ENCODE results near the gene ROR2.
"Not testable (repeated sequence)": the region's sequence is repeated elsewhere in the genome, so short reads cannot be mapped to it uniquely, and the experiment has no call there.

ROR2 gene

DNA sequence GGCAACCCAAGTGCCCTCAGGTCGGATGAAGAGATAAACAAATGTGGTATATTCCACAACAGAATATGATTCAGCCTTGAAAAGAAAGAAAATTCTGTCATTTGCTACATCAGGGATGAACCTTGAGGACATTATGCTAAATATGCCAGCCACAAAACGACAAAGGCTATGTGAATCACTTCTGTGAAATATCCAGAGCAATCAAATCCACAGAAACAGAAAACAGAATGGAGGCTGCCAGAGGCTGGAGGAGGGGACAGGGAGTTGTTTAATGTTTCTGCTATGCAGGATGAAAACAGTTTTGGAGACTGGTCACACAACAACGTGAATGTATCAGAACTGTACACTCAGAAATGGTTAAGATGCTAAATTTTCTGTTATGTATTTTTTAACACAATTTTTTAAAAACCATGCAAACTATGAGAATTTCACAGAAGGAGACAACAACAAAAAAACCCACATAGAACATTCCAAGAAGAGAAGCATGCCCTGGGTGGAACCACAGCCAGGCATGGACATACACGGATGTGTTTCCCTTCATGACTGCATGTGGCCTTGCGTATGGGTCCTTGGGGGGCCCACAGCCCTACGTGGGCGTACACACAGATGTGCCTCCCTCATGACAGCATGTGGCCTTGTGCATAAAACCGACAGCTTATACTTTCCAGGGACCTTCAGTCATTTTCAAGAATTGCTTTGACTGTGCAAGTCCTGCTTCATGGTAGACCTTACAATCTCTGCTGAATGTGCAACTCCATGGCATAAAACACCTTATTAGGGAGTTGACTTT, 146.7 kb downstream of the ROR2 start:
- Histone ChIP-seq H3K9me3 (ENCODE audit: control insufficient read depth, insufficient read depth, low read length) (no peaks in the 10 kb centered on the region), H3K4me3 (ENCODE audit: low read depth, low read length) (no peak overlapping the region), H3K9ac (ENCODE audit: low read depth, low read length) (no peak overlapping the region), H3K27ac (ENCODE audit: low read depth, low read length) (no peak overlapping the region), H3K4me1 (ENCODE audit: control insufficient read depth, insufficient read depth, low read length) (no peaks in the 10 kb centered on the region), H3K27me3 (ENCODE audit: control insufficient read depth, insufficient read depth, low read length) (no peaks in the 10 kb centered on the region), H3K36me3 (ENCODE audit: control insufficient read depth, insufficient read depth, low read length) (no peaks in the 10 kb centered on the region)

DNA sequence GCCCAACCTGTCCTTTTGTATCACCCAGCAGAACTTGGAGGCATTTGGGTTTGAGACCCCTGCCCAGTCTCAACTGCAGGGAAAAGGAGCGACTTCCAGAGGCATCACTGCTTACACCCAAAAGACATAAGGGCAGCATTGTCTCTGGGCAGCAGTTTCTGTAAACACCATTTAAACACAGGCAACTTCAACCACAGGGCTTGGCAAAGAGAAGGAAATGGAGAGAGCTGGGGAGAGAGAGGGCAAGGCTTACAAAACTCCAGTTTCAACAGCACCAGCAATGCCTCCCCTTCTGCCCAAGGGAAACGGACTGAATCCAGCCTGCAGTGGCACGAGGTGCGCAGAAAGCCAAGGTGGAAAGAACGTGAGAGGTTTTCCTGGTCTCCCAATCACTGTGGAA, 147.6 kb downstream of the ROR2 start:
- H3K4me1 ChIP-seq (ENCODE audit: control insufficient read depth, insufficient read depth, low read length), result no peaks in the 10 kb centered on the region
- H3K27me3 ChIP-seq (ENCODE audit: control insufficient read depth, insufficient read depth, low read length), result no peaks in the 10 kb centered on the region
- no peak overlapping the region for H3K9ac ChIP-seq (ENCODE audit: low read depth, low read length)
- no peaks in the 10 kb centered on the region for H3K9me3 ChIP-seq (ENCODE audit: control insufficient read depth, insufficient read depth, low read length)
- H3K4me3 ChIP-seq (ENCODE audit: low read depth, low read length), result no peak overlapping the region
- H3K36me3 ChIP-seq (ENCODE audit: control insufficient read depth, insufficient read depth, low read length), result no peaks in the 10 kb centered on the region
- H3K27ac ChIP-seq (ENCODE audit: low read depth, low read length), result no peak overlapping the region

DNA sequence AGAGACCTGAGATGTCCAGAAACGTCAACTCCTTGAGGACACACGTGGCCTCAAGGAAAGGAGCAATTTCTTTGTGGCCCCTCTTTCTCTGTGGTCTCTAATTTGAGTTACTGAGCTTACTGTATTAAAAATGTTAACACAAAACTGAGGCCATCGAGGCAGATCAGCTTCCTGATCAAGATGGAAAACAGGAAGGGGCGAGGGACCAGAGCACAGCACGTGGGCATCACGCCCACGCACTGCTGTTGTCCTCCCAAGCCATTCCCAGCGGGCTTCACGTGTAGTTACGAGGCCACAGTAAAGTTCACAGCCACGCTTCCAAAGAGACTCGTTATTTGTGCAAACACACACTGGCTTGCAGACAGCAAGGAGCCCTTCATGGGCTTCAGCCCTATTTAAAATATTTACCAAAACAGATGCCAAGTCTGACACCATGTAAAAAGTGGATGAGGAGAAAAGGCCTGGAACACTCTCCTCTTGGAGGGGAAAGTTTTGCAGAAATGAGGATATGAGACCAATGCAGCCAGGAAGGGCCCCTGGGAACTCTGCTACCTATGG, 149.5 kb downstream of the ROR2 start:
- Histone ChIP-seq H3K27ac (ENCODE audit: low read depth, low read length) (no peak overlapping the region), H3K36me3 (ENCODE audit: control insufficient read depth, insufficient read depth, low read length) (no peaks in the 10 kb centered on the region), H3K4me1 (ENCODE audit: control insufficient read depth, insufficient read depth, low read length) (no peaks in the 10 kb centered on the region), H3K9ac (ENCODE audit: low read depth, low read length) (no peak overlapping the region), H3K27me3 (ENCODE audit: control insufficient read depth, insufficient read depth, low read length) (no peaks in the 10 kb centered on the region), H3K4me3 (ENCODE audit: low read depth, low read length) (no peak overlapping the region), H3K9me3 (ENCODE audit: control insufficient read depth, insufficient read depth, low read length) (no peaks in the 10 kb centered on the region)

DNA sequence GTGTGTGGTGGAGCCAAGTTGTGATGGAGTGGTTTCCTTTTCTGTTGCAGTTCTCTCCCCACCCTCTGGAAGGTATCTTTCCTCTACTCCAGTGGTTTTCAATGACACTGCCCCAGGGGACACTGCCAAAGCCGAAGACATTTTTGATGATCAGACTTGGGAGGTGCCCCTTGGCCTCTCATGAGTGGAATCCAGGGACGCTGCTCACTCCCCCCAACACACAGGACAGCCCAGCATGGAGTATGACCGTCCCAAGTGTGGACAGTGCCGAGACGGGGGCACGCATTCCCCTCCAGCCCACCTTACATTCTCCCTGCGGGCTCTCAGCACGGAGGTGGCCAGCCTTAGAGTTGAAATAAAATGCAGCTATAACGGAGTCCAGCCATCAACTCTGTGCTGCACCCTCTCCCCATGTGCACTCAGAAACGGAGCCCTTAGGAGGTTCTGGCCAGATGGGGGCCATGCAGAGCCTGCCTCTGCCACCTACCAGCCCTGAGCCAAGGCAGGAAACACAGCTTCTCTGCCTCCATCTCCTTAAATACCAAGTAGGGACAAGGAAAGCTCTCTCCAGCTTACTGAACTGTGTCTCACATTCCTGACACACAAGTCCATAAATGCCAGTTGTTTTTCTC, 150.8 kb downstream of the ROR2 start:
- H3K27ac ChIP-seq (ENCODE audit: low read depth, low read length), result no peak overlapping the region
- no peaks in the 10 kb centered on the region for H3K27me3 ChIP-seq (ENCODE audit: control insufficient read depth, insufficient read depth, low read length)
- H3K4me3 ChIP-seq (ENCODE audit: low read depth, low read length), result no peak overlapping the region
- no peaks in the 10 kb centered on the region for H3K9me3 ChIP-seq (ENCODE audit: control insufficient read depth, insufficient read depth, low read length)
- H3K4me1 ChIP-seq (ENCODE audit: control insufficient read depth, insufficient read depth, low read length), result no peaks in the 10 kb centered on the region
- H3K9ac ChIP-seq (ENCODE audit: low read depth, low read length), result no peak overlapping the region
- H3K36me3 ChIP-seq (ENCODE audit: control insufficient read depth, insufficient read depth, low read length), result no peaks in the 10 kb centered on the region

DNA sequence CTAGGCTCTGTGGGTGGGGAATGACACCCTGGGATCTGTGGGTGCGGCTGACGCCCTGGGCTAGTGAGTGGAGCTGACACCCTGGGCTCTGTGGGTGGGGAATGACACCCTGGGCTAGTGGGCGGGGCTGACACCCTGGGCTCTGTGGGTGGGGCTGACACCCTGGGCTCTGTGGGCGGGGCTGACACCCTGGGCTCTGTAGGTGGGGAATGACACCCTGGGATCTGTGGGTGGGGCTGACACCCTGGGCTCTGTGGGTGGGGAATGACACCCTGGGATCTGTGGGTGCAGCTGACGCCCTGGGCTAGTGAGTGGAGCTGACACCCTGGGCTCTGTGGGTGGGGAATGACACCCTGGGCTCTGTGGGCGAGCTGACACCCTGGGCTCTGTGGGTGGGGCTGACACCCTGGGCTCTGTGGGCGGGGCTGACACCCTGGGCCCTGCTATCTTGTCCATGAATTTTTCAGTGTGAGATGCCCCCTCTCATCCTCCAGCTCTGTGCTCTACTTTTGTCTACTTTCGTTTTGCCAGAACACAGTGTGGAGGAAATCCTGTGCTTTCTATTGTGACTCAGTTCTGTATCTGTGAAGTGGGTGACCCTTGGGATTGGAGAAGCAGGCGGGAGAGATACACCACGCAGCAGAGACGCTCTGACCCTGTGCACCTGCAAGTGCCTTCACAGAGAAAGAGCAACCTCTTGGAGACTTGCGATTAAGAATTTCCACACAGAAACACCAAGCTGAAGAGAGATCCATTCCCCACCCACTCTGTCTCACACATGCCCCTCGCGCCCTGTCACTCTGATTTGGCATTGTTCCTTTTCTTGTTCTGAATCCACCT, 151.5 kb downstream of the ROR2 start:
- H3K36me3 ChIP-seq (ENCODE audit: control insufficient read depth, insufficient read depth, low read length); H3K4me3 ChIP-seq (ENCODE audit: low read depth, low read length); H3K9ac ChIP-seq (ENCODE audit: low read depth, low read length); H3K27me3 ChIP-seq (ENCODE audit: control insufficient read depth, insufficient read depth, low read length); H3K27ac ChIP-seq (ENCODE audit: low read depth, low read length); H3K4me1 ChIP-seq (ENCODE audit: control insufficient read depth, insufficient read depth, low read length); H3K9me3 ChIP-seq (ENCODE audit: control insufficient read depth, insufficient read depth, low read length): not testable (repeated sequence)

DNA sequence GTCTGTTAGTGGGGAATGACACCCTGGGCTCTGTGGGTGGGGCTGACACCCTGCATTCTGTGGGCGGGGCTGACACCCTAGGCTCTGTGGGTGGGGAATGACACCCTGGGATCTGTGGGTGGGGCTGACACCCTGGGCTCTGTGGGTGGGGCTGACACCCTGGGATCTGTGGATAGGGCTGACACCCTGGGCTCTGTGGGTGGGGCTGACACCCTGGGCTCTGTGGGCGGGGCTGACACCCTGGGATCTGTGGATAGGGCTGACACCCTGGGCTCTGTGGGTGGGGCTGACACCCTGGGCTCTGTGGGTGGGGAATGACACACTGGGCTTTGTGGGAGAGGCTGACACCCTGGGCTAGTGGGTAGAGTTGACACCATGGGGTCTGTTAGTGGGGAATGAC, 152.5 kb downstream of the ROR2 start:
- H3K27ac ChIP-seq (ENCODE audit: low read depth, low read length); H3K4me3 ChIP-seq (ENCODE audit: low read depth, low read length): not testable (repeated sequence)

DNA sequence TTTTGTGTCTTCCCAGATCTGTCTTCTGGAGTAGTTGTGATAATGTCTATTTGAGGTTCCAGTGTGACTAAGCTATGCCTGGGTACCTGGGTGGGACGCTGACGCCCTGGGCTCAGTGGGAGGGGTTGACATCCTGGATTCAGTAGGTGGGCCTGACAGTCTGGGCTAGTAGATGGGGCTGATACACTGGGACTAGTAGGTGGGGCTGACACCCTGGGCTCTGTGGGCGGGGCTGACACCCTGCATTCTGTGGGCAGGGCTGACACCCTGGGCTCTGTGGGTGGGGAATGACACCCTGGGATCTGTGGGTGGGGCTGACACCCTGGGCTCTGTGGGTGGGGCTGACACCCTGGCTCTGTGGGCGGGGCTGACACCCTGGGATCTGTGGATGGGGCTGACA, 153.5 kb downstream of the ROR2 start:
- not testable (repeated sequence) for H3K27me3 ChIP-seq (ENCODE audit: control insufficient read depth, insufficient read depth, low read length); H3K4me1 ChIP-seq (ENCODE audit: control insufficient read depth, insufficient read depth, low read length); H3K4me3 ChIP-seq (ENCODE audit: low read depth, low read length); H3K36me3 ChIP-seq (ENCODE audit: control insufficient read depth, insufficient read depth, low read length); H3K9ac ChIP-seq (ENCODE audit: low read depth, low read length); H3K9me3 ChIP-seq (ENCODE audit: control insufficient read depth, insufficient read depth, low read length); H3K27ac ChIP-seq (ENCODE audit: low read depth, low read length)

More for the DNA sequence above, 152.5 kb downstream of the ROR2 start:
- not testable (repeated sequence) for H3K27me3 ChIP-seq (ENCODE audit: control insufficient read depth, insufficient read depth, low read length); H3K36me3 ChIP-seq (ENCODE audit: control insufficient read depth, insufficient read depth, low read length); H3K9ac ChIP-seq (ENCODE audit: low read depth, low read length); H3K9me3 ChIP-seq (ENCODE audit: control insufficient read depth, insufficient read depth, low read length); H3K4me1 ChIP-seq (ENCODE audit: control insufficient read depth, insufficient read depth, low read length)

DNA sequence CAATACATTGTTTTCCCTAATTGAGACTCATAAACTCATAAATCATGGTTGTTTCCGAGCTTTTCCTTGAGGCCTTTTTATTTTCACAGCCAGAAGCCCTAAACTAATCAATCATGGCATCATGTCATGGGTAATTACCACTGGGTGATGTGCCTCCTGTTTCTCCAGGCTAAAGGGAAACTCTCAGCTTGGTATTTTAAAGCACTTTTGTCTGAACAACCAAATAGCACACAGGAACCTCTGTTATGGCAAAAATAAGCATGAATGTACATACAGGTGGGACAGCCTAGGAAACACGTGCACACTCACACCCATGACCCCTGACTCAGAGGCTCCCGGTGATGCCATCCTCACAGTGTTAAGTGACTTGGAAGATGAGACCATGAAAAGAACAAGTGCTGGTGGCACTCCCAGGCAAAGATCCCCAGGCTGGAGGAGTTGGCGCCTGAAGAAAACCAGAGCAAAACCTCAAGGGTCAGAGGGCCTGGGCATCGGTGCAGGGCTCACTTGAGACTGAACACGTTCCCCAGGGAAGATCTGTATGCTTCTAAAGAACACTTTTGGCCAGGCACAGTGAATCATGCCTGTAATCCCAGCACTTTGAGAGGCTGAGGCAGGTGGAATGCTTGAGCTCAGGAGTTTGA, 154.3 kb downstream of the ROR2 start:
- Histone ChIP-seq H3K27me3 (ENCODE audit: control insufficient read depth, insufficient read depth, low read length) (no peaks in the 10 kb centered on the region), H3K27ac (ENCODE audit: low read depth, low read length) (no peak overlapping the region), H3K9ac (ENCODE audit: low read depth, low read length) (no peak overlapping the region), H3K9me3 (ENCODE audit: control insufficient read depth, insufficient read depth, low read length) (no peaks in the 10 kb centered on the region), H3K36me3 (ENCODE audit: control insufficient read depth, insufficient read depth, low read length) (no peaks in the 10 kb centered on the region), H3K4me3 (ENCODE audit: low read depth, low read length) (no peak overlapping the region), H3K4me1 (ENCODE audit: control insufficient read depth, insufficient read depth, low read length) (no peaks in the 10 kb centered on the region)

DNA sequence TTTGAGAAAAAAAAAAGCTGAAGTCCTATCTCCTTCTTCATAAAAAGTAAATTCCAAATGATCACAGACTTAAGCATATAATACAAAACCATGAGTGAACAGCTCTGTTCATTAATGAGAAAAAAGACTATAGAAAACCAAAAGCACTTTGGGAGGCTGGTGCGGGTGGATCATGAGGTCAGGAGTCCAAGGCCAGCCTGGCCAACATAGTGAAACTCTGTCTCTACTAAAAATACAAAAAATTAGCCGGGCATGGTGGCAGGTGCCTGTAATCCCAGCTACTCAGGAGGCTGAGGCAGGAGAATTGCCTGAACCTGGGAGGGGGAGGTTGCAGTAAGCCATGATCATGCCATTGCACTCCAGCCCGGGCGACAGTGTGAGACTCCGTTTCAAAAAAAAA, 156.7 kb downstream of the ROR2 start:
- not testable (repeated sequence) for H3K36me3 ChIP-seq (ENCODE audit: control insufficient read depth, insufficient read depth, low read length); H3K27me3 ChIP-seq (ENCODE audit: control insufficient read depth, insufficient read depth, low read length); H3K9ac ChIP-seq (ENCODE audit: low read depth, low read length); H3K9me3 ChIP-seq (ENCODE audit: control insufficient read depth, insufficient read depth, low read length); H3K27ac ChIP-seq (ENCODE audit: low read depth, low read length); H3K4me1 ChIP-seq (ENCODE audit: control insufficient read depth, insufficient read depth, low read length); H3K4me3 ChIP-seq (ENCODE audit: low read depth, low read length)

DNA sequence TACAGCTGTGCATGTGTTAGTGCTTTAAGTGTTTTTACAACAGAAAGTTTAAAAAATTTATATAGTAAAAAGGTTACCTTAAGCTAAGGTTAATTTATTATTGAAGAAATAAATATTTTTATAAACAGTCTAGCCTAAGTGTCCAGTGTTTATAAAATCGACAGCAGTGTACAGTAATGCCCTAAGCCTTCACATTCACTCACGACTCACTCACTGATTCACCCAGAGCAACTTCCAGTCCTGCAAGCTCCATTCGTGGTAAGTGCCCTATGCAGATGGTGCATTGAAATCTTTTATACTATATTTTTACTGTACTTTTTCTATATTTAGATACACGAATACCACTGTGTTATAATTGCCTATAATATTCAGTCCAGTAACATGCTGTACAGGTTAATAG, 159.1 kb downstream of the ROR2 start:
- Histone ChIP-seq H3K9me3 (ENCODE audit: control insufficient read depth, insufficient read depth, low read length) (no peaks in the 10 kb centered on the region), H3K36me3 (ENCODE audit: control insufficient read depth, insufficient read depth, low read length) (no peaks in the 10 kb centered on the region), H3K9ac (ENCODE audit: low read depth, low read length) (no peak overlapping the region), H3K27ac (ENCODE audit: low read depth, low read length) (no peak overlapping the region), H3K27me3 (ENCODE audit: control insufficient read depth, insufficient read depth, low read length) (no peaks in the 10 kb centered on the region), H3K4me3 (ENCODE audit: low read depth, low read length) (no peak overlapping the region), H3K4me1 (ENCODE audit: control insufficient read depth, insufficient read depth, low read length) (no peaks in the 10 kb centered on the region)

All from HUES48 (cell line).